NOMO-1 treated with DMSO at 0.1 percent for 48 hours (cell line): ENCODE data around the gene ATP6V1B1.
A peak's percentile ranks its signal among the peaks of the same experiment; 100 is the strongest.

Experiments used
- DNase-seq: peaks from one replicate; lab custom pipeline; 2025; ENCODE audit not compliant: unreplicated experiment; lab: John Stamatoyannopoulos, UW

The ATP6V1B1 gene

GRCh38 chr2:70901227-70902066 lies 34.3 kb upstream of the ATP6V1B1 start:
- peak; percentile 9 for DNase-seq

DNA sequence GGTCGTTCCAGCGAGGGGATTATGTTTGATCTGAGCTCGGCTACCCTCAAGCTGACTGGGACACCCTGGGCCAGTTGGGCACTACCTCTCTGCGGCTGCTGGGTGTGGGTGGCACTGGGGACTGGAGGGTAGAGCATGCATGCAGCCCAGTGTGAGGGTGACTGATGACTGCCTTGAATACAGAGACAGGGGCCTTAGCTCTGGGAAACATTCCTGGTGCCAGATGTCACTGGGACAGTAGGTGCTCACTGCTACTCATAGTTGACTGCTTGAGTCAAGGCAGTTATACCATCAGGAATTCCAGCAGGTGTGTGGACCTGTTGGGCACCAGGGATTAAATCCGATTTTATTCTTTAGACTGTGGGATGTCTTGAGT lies 33.6 kb upstream of the ATP6V1B1 start:
- DNase-seq = no peak

GRCh38 chr2:70902579-70902978 lies 33.1 kb upstream of the ATP6V1B1 start:
- no peak for DNase-seq

- DNase-seq = no peak
Measured at GRCh38 chr2:70903171-70903570, 32.5 kb upstream of the ATP6V1B1 start.

DNA sequence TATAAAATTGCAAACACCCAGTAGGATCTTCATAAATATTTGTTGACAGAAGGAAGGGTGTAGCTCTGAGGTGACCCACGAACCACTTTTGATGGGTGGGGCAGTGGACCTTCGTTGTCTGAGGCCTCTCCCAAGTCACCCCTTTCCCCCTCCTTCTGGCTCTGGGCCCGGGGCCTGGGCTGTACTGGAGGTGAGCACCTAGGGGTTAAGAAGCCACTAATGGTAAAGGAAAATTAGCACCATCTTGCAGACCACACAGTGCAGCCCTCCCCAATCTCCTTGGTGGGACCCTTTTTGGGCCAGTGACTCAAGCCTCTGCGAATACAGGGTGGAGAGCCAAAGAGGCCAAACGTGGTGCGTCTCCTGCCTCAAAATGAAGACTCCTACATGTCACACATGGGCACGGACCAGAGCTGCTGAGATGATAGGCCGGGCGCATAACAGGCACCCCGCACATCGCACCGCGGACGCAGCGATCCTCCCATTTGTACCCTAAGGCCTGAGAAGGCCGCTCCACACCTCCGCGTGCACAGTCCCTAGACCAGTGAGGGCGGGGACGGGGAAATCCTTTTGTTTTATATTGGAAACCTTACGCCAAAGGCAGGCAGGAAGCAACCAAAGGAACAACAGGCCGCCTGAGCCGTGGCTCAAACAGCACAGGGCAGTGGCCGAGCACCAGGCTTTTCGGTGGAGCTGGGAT lies 31.9 kb upstream of the ATP6V1B1 start:
- no peak for DNase-seq

- no peak for DNase-seq
Measured at GRCh38 chr2:70904371-70905216, 31.1 kb upstream of the ATP6V1B1 start.

GRCh38 chr2:70905443-70906421 lies 30.0 kb upstream of the ATP6V1B1 start:
- DNase-seq = no peak

GRCh38 chr2:70906439-70907005 lies 29.2 kb upstream of the ATP6V1B1 start:
- no peak for DNase-seq

DNA sequence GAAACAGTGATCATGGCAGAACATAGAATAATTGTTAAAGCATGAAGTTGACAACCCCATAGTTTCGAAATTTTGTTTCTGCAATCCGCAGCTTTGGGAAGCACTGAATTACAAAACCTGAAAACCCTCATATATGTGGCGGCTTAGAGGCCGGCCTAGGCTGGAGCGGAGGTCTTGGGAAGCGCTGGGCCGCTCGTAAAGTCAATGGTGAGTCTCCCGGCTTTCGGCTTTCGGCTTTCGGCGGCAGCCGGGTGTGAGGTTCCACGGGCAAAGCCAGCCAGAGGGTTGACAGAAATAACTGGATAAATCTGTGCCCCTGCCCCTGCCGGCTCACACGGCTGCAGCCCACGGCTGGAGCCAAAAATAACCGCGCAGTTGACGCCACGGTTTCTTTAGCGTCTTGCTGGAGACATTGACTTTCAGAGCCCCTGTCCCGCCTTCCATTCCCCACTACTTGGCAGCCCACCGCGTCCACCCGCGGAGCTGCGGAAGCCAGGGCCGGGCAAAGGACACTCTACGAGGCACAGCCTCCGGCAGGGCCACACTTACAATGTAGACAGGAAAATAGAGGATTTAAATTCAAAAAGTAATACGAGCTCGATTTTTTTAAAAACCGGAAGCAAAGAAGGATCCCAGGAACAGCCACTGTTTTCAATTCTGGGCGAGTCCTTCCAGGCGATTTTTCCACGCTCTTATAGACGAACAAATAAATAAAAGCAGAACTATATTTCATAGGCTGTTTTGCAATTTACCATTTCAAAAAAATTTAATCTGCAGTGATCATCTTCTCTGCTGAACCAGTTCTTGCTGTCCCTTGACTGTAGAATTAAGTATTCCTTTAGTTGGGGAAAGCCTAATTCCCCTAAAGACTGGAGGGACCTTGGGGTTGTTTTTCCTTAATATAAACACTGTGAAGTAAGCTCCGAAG lies 28.3 kb upstream of the ATP6V1B1 start:
- peak; percentile 60 for DNase-seq

DNA sequence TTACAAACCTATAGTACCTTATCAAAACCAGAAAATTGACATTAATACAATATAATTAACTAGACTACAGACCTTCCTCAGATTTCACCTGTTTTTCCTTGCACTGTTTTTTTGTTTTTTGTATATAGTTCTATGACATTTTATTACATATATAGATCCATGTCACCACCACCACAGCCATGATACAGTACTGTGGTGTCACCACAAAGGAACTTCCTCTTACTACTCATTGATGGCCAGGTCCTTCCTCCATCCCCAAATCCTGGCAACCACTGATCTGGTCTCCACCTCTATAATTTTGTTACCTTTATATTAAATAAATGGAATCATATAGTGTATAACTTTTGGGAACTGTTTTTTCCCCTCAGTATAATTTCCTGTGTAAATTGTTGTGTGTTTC lies 19.4 kb upstream of the ATP6V1B1 start:
- DNase-seq = peak; percentile 62

DNA sequence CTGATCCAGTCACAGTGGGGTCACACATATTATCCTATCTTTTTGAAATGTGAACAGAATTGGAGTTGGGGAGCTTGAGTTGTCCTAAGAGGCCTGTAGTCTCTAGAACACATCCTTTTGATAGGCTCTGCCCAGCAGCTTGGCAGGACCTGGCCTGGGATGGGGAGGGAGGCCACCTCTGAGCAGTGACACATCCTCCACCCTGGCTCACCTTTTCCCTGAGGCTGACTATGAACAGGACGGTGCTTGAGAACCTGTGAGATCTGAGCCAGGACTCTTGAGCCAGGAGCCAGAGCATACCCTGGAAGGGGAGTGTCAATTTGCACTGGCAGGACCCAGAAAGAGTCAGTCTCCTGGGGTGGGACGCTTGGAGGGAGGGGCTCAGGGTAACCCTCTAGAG lies 17.7 kb upstream of the ATP6V1B1 start:
- no peak for DNase-seq

GRCh38 chr2:70919672-70920366 lies 15.9 kb upstream of the ATP6V1B1 start:
- peak; percentile 67 for DNase-seq

- DNase-seq = no peak
Measured at GRCh38 chr2:70920367-70920715, 15.4 kb upstream of the ATP6V1B1 start.

GRCh38 chr2:70921031-70921430 lies 14.7 kb upstream of the ATP6V1B1 start:
- DNase-seq = no peak

GRCh38 chr2:70921839-70922234 lies 13.9 kb upstream of the ATP6V1B1 start:
- DNase-seq = no peak

DNA sequence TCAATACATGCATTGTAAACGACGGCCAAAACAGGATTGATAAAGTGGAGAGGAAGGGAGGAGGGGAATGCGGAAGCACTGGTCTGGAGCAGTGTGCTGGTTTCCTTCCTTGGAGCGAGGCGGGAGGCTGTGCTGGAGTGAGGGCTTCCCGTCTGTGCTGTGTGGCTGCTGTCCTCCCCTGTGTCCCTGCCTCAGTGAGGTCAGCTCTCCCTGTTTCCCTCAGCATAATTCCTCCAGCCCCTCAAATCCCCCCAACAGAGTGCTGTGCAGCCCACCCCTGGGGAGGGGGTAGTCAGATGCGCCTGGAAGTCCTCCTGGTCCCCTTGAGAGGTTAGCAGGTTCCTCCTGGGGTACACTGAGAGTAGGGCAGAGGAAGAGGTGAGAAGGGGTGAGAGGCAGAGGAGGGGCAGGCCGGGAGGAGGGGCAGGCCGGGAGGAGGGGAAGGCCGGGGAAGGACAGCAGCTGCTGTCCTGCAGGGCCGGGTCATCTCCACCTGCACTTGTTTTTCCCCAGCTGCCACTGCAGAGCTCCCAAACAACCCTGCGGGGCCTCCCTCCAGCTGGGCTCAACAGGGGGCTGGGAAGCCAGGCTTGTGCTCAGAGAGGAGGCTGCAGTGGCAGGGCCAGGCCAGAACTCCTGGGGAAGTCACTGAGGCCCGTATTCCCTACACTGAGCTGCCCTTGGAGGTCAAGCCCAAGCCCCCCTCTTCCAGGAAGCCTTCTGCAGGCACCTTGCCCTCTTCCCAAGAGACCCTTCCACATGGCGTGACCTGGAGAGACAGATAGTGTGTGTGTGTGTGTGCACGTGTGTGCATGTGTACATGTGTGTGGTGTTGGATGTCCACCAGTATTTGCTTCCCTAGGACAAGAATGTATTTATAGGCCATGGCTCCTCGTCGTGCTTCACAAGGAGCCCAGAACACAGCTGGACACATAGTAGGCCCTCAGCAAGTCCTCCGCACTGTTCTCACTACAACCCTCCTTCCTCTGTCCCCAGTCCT lies 13.2 kb upstream of the ATP6V1B1 start:
- DNase-seq = no peak

- DNase-seq = no peak
Measured at GRCh38 chr2:70923378-70924015, 12.2 kb upstream of the ATP6V1B1 start.
